Kidney epithelial cell (primary cell): ENCODE measurements around the gene FAM168B. TPM values are rescaled to one million over a fixed set of nuclear protein-coding genes. Genes with fewer than 3 reads are reported as not detected.

Source experiments
- DNase-seq: peaks from one replicate; pipeline ENCODE4 v3.0.0-alpha.2; 2010; ENCODE audit warnings: low read depth
- H3K27me3 ChIP-seq: 2 replicates; pipeline ENCODE4 v1.6.0; 2011; ENCODE audit warnings: low read length; ENCODE audit not compliant: control insufficient read depth, insufficient read depth
- H3K36me3 ChIP-seq: 2 replicates; pipeline ENCODE4 v1.5.1; 2011; ENCODE audit warnings: low read length; ENCODE audit not compliant: control insufficient read depth, insufficient read depth
- H3K4me3 ChIP-seq: 2 replicates; pipeline ENCODE4 v1.5.1; 2011; ENCODE audit warnings: low read depth, mild to moderate bottlenecking, control low read depth, low read length
- total RNA-seq: library from RNA; depleted of rRNA; stranded (reverse); fragments of >200 nt; gene quantifications from 2 replicates; pipeline ENCODE4 v1.2.3, GENCODE V29; 2015
- TF ChIP-seq, protein P1 (sequence below): IDR thresholded peaks from 2 replicates; pipeline ENCODE4 v1.5.1; 2011; ENCODE audit warnings: mild to moderate bottlenecking, moderate library complexity, low read length, control low read depth, inconsistent platforms; ENCODE audit not compliant: insufficient read depth, poor library complexity, severe bottlenecking

The FAM168B gene
- total RNA-seq, 1 donor from 2014 or later, result 177 TPM

DNA sequence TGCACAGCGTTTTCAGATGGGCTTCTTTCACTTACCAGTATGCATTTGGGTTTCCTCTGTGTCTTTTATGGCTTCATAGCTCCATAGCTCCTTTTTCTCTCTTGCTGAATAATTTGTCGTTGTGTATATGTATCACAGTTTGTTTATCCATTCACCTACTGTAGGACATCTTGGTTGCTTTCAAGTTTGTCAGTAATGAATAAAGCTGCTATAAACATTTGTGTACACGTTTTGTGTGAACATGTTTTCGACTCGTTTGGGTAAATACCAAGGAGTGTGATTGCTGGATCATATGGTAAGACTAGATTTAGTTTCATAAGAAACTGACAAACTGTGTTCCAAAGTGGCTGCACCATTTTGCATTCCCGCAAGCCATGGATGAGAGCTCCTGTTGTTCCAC lies 94.7 kb downstream of the FAM168B start:
- H3K27me3 ChIP-seq, result no peaks in the 10 kb centered on the region
- no peaks in the 10 kb centered on the region for H3K36me3 ChIP-seq
- no peak for DNase-seq
- TF ChIP-seq, protein P1, sequence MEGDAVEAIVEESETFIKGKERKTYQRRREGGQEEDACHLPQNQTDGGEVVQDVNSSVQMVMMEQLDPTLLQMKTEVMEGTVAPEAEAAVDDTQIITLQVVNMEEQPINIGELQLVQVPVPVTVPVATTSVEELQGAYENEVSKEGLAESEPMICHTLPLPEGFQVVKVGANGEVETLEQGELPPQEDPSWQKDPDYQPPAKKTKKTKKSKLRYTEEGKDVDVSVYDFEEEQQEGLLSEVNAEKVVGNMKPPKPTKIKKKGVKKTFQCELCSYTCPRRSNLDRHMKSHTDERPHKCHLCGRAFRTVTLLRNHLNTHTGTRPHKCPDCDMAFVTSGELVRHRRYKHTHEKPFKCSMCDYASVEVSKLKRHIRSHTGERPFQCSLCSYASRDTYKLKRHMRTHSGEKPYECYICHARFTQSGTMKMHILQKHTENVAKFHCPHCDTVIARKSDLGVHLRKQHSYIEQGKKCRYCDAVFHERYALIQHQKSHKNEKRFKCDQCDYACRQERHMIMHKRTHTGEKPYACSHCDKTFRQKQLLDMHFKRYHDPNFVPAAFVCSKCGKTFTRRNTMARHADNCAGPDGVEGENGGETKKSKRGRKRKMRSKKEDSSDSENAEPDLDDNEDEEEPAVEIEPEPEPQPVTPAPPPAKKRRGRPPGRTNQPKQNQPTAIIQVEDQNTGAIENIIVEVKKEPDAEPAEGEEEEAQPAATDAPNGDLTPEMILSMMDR, result no peak
- no peak overlapping the region for H3K4me3 ChIP-seq

Other genes with a start within 250 kb of the FAM168B start
- 113 and 126 TPM in 2 replicates for gene PLEKHB2, start 11.9 kb upstream of the FAM168B start, total RNA-seq
- gene POTEE, start 116.1 kb upstream of the FAM168B start, total RNA-seq, result not detected in 2 replicates